Measurements from ENCODE around the gene DCLK1.

The DCLK1 gene

GRCh38 chr13:35906636-35907035 lies 224.5 kb downstream of the DCLK1 start:
- H3K27me3 ChIP-seq (ENCODE audit: insufficient read depth, poor library complexity, severe bottlenecking): no peaks in the 10 kb centered on the region
- TF ChIP-seq REST (IDR thresholded peaks at IDR 0.05; ENCODE audit: insufficient replicate concordance, low read depth) (no peak), POLR2AphosphoS5 (IDR thresholded peaks at IDR 0.05; ENCODE audit: low read depth) (no peak), SPI1 (IDR thresholded peaks at IDR 0.05; ENCODE audit: borderline replicate concordance, low read depth) (no peak), GABPA (IDR thresholded peaks at IDR 0.05; ENCODE audit: low read depth) (no peak)
- TF ChIP-seq, protein P1, sequence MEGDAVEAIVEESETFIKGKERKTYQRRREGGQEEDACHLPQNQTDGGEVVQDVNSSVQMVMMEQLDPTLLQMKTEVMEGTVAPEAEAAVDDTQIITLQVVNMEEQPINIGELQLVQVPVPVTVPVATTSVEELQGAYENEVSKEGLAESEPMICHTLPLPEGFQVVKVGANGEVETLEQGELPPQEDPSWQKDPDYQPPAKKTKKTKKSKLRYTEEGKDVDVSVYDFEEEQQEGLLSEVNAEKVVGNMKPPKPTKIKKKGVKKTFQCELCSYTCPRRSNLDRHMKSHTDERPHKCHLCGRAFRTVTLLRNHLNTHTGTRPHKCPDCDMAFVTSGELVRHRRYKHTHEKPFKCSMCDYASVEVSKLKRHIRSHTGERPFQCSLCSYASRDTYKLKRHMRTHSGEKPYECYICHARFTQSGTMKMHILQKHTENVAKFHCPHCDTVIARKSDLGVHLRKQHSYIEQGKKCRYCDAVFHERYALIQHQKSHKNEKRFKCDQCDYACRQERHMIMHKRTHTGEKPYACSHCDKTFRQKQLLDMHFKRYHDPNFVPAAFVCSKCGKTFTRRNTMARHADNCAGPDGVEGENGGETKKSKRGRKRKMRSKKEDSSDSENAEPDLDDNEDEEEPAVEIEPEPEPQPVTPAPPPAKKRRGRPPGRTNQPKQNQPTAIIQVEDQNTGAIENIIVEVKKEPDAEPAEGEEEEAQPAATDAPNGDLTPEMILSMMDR (IDR thresholded peaks at IDR 0.05; ENCODE audit: insufficient read depth, low read length): no peak
- no peak for DNase-seq (ENCODE audit: low read depth in 1 of 2, low spot score in 1 of 2)
- H3K4me3 ChIP-seq (replicated peaks; ENCODE audit: insufficient read depth, low read length): no peak overlapping the region
- no peak overlapping the region for H3K27ac ChIP-seq (replicated peaks)

DNA sequence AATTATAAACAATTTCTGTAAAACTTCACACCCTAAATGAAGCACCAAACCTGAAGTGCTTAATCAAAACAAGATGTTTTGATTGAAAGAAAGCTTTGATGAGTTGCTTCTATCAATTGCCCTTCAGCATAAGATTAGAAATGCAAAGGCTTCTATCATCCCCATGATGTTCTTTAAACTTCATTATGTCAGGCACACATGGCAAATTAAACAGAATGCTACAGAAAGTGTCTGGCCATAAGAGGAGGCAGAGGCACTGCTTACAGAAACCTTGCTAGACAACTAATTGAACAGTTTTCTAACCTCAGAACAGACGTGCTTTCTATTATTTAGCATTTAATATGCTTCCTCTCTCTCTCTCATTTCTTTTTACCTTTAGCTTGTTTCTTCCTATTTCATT lies 228.1 kb downstream of the DCLK1 start:
- no peak for DNase-seq (ENCODE audit: low read depth in 1 of 2, low spot score in 1 of 2)
- Histone ChIP-seq H3K27me3 (ENCODE audit: insufficient read depth, poor library complexity, severe bottlenecking) (no peaks in the 10 kb centered on the region), H3K4me3 (replicated peaks; ENCODE audit: insufficient read depth, low read length) (no peak overlapping the region), H3K27ac (replicated peaks) (no peak overlapping the region)
- TF ChIP-seq, protein P1 (IDR thresholded peaks at IDR 0.05; ENCODE audit: insufficient read depth, low read length): no peak
- TF ChIP-seq SPI1 (IDR thresholded peaks at IDR 0.05; ENCODE audit: borderline replicate concordance, low read depth) (no peak), GABPA (IDR thresholded peaks at IDR 0.05; ENCODE audit: low read depth) (no peak), REST (IDR thresholded peaks at IDR 0.05; ENCODE audit: insufficient replicate concordance, low read depth) (no peak), POLR2AphosphoS5 (IDR thresholded peaks at IDR 0.05; ENCODE audit: low read depth) (no peak)

DNA sequence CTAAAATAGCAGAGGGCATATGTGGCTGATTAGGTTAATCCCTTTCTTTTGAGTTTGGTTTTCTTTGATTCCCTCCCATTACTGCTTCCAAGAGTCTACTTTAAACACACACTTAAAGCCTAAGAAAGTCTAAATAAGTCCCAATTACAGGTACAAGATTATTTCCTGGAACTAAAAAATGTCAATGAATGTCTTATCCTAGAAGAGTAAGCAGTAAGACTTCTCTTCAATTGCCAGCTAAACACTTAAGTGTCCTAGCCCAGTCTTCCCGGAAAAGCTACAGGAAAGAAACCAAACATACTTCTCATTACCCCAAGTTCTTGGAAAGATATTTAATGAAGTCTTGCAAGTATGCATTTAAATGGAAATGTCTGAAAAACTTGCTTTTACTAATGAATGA lies 233.1 kb downstream of the DCLK1 start:
- no peak for DNase-seq (ENCODE audit: low read depth in 1 of 2, low spot score in 1 of 2)
- Histone ChIP-seq H3K4me3 (replicated peaks; ENCODE audit: insufficient read depth, low read length) (no peak overlapping the region), H3K27me3 (ENCODE audit: insufficient read depth, poor library complexity, severe bottlenecking) (no peaks in the 10 kb centered on the region), H3K27ac (replicated peaks) (no peak overlapping the region)
- TF ChIP-seq SPI1 (IDR thresholded peaks at IDR 0.05; ENCODE audit: borderline replicate concordance, low read depth) (no peak), GABPA (IDR thresholded peaks at IDR 0.05; ENCODE audit: low read depth) (no peak), REST (IDR thresholded peaks at IDR 0.05; ENCODE audit: insufficient replicate concordance, low read depth) (no peak), POLR2AphosphoS5 (IDR thresholded peaks at IDR 0.05; ENCODE audit: low read depth) (no peak)
- TF ChIP-seq, protein P1 (IDR thresholded peaks at IDR 0.05; ENCODE audit: insufficient read depth, low read length): no peak
